GM23338 (cell line): Measurements from ENCODE around the gene TRMT11.

Experiments used
- EZH2 ChIP-seq: fragments of 200-600 bp; sonication (generic); IDR thresholded peaks from one replicate; pipeline ENCODE4 v1.8.0; 2017; ENCODE audit warnings: antibody characterized with exemption, mild to moderate bottlenecking, low read depth; ENCODE audit not compliant: unreplicated experiment
- JUNB ChIP-seq: IDR thresholded peaks from one replicate; pipeline ENCODE4 v1.6.1; 2016; ENCODE audit warnings: antibody characterized with exemption; ENCODE audit not compliant: unreplicated experiment
- TF ChIP-seq, protein P1 (sequence below), 2 experiments: fragments of 200-600 bp in 1 of 2; sonication (generic) in 1 of 2; conservative IDR thresholded peaks; 2 replicates each; pipeline versions ENCODE4 v1.5.1 to v1.6.1; 2016 to 2017; ENCODE audit warnings: antibody characterized with exemption in 2 of 2, low read depth in 2 of 2, mild to moderate bottlenecking in 2 of 2, moderate library complexity in 1 of 2
- TF ChIP-seq, protein P2 (sequence below): fragments of 250-450 bp; sonication (Bioruptor Pico); IDR thresholded peaks from 2 replicates; pipeline ENCODE4 v1.5.0; 2020; ENCODE audit warnings: mild to moderate bottlenecking, moderate library complexity

DNA sequence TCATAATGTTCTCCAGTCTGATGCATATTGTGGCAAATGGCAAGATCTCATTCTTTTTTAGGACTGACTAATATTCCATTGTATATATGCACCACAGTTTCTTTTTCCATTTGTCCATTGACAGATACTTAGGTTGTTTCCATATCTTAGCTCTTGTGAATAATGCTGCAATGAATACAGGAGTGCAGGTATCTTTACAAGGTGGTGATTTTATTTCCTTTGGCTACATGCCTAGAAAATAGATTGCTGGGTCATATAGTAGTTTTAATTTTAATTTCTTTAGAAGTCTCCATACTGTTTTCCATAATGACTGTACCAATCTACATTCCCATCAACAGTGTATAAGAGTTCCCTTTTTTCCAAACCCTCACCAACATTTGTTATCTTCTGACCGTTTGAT lies 97.5 kb downstream of the TRMT11 start:
- TF ChIP-seq, protein P1, sequence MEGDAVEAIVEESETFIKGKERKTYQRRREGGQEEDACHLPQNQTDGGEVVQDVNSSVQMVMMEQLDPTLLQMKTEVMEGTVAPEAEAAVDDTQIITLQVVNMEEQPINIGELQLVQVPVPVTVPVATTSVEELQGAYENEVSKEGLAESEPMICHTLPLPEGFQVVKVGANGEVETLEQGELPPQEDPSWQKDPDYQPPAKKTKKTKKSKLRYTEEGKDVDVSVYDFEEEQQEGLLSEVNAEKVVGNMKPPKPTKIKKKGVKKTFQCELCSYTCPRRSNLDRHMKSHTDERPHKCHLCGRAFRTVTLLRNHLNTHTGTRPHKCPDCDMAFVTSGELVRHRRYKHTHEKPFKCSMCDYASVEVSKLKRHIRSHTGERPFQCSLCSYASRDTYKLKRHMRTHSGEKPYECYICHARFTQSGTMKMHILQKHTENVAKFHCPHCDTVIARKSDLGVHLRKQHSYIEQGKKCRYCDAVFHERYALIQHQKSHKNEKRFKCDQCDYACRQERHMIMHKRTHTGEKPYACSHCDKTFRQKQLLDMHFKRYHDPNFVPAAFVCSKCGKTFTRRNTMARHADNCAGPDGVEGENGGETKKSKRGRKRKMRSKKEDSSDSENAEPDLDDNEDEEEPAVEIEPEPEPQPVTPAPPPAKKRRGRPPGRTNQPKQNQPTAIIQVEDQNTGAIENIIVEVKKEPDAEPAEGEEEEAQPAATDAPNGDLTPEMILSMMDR (conservative IDR thresholded peaks at IDR 0.05; ENCODE audit: low read depth in 2 of 2): no peak
- no peak for TF ChIP-seq JUNB
- TF ChIP-seq, protein P2, sequence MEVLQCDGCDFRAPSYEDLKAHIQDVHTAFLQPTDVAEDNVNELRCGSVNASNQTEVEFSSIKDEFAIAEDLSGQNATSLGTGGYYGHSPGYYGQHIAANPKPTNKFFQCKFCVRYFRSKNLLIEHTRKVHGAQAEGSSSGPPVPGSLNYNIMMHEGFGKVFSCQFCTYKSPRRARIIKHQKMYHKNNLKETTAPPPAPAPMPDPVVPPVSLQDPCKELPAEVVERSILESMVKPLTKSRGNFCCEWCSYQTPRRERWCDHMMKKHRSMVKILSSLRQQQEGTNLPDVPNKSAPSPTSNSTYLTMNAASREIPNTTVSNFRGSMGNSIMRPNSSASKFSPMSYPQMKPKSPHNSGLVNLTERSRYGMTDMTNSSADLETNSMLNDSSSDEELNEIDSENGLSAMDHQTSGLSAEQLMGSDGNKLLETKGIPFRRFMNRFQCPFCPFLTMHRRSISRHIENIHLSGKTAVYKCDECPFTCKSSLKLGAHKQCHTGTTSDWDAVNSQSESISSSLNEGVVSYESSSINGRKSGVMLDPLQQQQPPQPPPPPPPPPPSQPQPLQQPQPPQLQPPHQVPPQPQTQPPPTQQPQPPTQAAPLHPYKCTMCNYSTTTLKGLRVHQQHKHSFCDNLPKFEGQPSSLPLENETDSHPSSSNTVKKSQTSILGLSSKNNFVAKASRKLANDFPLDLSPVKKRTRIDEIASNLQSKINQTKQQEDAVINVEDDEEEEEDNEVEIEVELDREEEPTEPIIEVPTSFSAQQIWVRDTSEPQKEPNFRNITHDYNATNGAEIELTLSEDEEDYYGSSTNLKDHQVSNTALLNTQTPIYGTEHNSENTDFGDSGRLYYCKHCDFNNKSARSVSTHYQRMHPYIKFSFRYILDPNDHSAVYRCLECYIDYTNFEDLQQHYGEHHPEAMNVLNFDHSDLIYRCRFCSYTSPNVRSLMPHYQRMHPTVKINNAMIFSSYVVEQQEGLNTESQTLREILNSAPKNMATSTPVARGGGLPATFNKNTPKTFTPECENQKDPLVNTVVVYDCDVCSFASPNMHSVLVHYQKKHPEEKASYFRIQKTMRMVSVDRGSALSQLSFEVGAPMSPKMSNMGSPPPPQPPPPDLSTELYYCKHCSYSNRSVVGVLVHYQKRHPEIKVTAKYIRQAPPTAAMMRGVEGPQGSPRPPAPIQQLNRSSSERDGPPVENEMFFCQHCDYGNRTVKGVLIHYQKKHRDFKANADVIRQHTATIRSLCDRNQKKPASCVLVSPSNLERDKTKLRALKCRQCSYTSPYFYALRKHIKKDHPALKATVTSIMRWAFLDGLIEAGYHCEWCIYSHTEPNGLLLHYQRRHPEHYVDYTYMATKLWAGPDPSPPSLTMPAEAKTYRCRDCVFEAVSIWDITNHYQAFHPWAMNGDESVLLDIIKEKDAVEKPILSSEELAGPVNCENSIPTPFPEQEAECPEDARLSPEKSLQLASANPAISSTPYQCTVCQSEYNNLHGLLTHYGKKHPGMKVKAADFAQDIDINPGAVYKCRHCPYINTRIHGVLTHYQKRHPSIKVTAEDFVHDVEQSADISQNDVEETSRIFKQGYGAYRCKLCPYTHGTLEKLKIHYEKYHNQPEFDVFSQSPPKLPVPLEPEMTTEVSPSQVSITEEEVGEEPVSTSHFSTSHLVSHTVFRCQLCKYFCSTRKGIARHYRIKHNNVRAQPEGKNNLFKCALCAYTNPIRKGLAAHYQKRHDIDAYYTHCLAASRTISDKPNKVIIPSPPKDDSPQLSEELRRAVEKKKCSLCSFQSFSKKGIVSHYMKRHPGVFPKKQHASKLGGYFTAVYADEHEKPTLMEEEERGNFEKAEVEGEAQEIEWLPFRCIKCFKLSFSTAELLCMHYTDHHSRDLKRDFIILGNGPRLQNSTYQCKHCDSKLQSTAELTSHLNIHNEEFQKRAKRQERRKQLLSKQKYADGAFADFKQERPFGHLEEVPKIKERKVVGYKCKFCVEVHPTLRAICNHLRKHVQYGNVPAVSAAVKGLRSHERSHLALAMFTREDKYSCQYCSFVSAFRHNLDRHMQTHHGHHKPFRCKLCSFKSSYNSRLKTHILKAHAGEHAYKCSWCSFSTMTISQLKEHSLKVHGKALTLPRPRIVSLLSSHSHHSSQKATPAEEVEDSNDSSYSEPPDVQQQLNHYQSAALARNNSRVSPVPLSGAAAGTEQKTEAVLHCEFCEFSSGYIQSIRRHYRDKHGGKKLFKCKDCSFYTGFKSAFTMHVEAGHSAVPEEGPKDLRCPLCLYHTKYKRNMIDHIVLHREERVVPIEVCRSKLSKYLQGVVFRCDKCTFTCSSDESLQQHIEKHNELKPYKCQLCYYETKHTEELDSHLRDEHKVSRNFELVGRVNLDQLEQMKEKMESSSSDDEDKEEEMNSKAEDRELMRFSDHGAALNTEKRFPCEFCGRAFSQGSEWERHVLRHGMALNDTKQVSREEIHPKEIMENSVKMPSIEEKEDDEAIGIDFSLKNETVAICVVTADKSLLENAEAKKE (CRISPR knock-in tag): no peak
- TF ChIP-seq EZH2: no peak
